ENCODE measurements around the gene ARAP1. TPM values are rescaled to one million over a fixed set of nuclear protein-coding genes. Genes with fewer than 3 reads are reported as not detected.

The ARAP1 gene
- total RNA-seq, 4 donors from 2014 or later, result 90.3 to 146 (median 122) TPM

DNA sequence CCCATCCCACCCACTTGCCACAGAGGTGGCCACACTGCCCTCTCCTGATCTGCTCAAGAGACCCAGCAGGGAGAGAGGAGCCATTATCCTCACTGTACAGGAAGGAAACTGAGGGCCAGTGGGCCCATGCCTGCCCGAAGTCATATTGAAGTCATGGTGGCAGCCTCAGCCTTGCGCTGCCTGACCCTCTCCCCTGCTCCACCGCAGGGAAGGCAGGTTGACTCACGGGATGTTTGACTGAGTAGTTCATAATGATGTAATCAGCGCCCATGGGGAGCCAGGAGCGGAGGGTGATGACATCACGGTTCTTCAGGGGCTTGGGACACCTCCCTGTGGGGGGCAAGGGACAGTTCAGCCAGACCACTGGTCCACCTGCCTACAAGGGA, 6.1 kb upstream of the ARAP1 start:
- 93 to 97% methylated on average over 7 of the region's 7 CpGs for WGBS, 2 donors

DNA sequence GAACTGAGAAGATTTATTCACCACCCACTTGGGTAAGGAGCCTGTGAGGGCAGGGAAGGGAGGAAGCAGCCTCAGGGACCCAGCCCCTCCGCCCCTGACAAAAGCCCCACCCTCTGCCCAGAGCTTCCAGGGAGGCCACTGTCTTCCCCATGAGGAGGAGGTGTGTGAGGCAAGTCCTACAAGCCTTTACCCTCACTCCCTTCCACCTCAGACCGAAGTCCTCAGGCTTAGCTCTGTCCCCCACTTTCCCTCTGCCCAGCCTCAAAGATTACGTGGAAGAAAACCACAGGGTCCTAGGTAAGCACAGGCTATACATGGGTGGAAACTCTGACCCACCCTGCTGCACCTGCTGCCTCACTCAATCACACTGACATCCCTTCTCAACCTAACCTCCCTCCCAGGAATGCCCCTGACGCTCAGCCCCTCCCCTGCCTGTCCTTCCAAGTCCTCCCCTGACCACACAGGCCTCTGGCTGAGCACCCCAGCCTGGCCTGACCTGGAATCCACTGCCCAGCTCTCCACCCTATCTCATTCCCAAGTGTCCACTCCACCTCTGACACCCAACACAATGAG, 3.6 kb upstream of the ARAP1 start:
- Histone ChIP-seq H3K4me1 (peaks cover 21 to 39% of the 10 kb centered on the region in 2 donors), H3K9me3 (no peaks in the 10 kb centered on the region), H3K4me3 (replicated peaks in 1 of 3) (no peak overlapping the region), H3K36me3 (no peaks in the 10 kb centered on the region), H3K27ac (no peak overlapping the region), H3K27me3 (no peaks in the 10 kb centered on the region)
- WGBS, 2 donors, result 87 to 98% methylated on average over 4 of the region's 4 CpGs
- TF ChIP-seq, protein P1, sequence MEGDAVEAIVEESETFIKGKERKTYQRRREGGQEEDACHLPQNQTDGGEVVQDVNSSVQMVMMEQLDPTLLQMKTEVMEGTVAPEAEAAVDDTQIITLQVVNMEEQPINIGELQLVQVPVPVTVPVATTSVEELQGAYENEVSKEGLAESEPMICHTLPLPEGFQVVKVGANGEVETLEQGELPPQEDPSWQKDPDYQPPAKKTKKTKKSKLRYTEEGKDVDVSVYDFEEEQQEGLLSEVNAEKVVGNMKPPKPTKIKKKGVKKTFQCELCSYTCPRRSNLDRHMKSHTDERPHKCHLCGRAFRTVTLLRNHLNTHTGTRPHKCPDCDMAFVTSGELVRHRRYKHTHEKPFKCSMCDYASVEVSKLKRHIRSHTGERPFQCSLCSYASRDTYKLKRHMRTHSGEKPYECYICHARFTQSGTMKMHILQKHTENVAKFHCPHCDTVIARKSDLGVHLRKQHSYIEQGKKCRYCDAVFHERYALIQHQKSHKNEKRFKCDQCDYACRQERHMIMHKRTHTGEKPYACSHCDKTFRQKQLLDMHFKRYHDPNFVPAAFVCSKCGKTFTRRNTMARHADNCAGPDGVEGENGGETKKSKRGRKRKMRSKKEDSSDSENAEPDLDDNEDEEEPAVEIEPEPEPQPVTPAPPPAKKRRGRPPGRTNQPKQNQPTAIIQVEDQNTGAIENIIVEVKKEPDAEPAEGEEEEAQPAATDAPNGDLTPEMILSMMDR (IDR thresholded peaks at IDR 0.05), result no peak
- no peak for TF ChIP-seq POLR2A (IDR thresholded peaks at IDR 0.05)
- DNase-seq, result no peak
- intact Hi-C loops (cut with DNase I), result no loop called here

More for the DNA sequence above, 6.1 kb upstream of the ARAP1 start:
- Histone ChIP-seq H3K9me3 (no peaks in the 10 kb centered on the region), H3K4me1 (peaks cover 6 to 32% of the 10 kb centered on the region in 2 donors), H3K36me3 (no peaks in the 10 kb centered on the region), H3K27ac (peak overlapping the region; percentile 1 to 73 (median 63)), H3K27me3 (no peaks in the 10 kb centered on the region), H3K4me3 (replicated peaks in 1 of 3) (no peak overlapping the region)
- DNase-seq, result no peak
- TF ChIP-seq, protein P1 (IDR thresholded peaks at IDR 0.05), result no peak
- no peak for TF ChIP-seq POLR2A (IDR thresholded peaks at IDR 0.05)
- intact Hi-C loops (cut with DNase I), result no loop called here

DNA sequence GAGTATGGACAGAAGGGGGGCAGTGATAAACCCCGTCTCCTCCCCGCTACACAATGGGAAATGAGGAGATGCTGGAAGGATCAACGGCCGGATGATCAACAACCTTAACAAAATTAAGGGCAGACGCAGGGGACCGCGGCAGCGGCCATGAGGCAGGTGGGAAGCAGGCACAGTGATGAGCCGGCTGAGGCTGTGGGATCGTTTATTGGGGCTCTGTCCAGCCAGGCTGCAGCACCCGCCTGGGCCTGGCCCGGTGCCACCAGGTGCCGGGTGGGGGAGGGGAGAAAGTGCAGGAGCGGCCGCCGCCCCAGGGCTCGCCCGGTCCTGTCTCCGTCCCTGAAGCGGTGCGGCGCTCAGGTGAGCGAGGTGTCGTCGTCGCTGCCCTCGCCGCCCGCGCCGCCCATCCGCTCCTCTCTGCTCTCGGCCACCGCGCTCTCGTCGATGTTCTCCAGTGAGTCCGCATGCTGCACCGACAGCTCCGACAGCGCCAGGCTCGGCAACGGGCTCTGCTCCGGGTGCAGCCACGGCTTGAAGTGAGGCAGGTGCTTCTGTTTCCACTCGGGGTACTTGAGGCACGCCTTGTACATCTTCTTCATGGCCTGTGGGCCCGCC, 2.4 kb upstream of the ARAP1 start:
- no peaks in the 10 kb centered on the region for H3K9me3 ChIP-seq
- H3K27me3 ChIP-seq, result no peaks in the 10 kb centered on the region
- H3K4me3 ChIP-seq (replicated peaks in 1 of 3), result no peak overlapping the region
- no peak for TF ChIP-seq POLR2A (IDR thresholded peaks at IDR 0.05)
- TF ChIP-seq, protein P1 (IDR thresholded peaks at IDR 0.05), result no peak
- H3K27ac ChIP-seq, result no peak overlapping the region
- no peaks in the 10 kb centered on the region for H3K36me3 ChIP-seq
- DNase-seq, result no peak
- intact Hi-C loops (cut with DNase I), result no loop called here
- H3K4me1 ChIP-seq, result peaks cover 32 to 43% of the 10 kb centered on the region in 2 donors
- 84 to 86% methylated on average over 47 to 48 of the region's 48 CpGs for WGBS, 2 donors

DNA sequence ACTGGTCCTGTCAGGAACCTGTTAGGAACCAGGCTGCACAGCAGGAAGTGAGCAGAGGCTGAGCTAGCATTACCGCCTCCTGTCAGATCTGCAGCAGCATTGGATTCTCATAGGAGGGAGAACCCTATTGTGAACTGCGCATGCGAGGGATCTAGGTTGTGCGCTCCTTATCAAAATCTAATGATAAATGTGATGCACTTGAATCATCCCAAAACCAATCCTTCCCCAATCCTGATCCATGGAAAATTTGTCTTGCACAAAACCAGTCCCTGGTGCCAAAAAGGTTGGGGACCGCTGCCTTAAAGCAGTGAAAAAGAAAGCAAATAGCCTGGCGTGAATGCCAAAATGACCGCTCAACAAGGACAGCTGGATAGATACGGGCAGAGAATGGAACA, 1.9 kb upstream of the ARAP1 start:
- Histone ChIP-seq H3K27me3 (no peaks in the 10 kb centered on the region), H3K27ac (no peak overlapping the region), H3K36me3 (no peaks in the 10 kb centered on the region), H3K9me3 (no peaks in the 10 kb centered on the region), H3K4me1 (peaks cover 30 to 43% of the 10 kb centered on the region in 2 donors), H3K4me3 (replicated peaks in 1 of 3) (no peak overlapping the region)
- intact Hi-C loops (cut with DNase I), result no loop called here
- TF ChIP-seq, protein P1 (IDR thresholded peaks at IDR 0.05), result no peak
- no peak for TF ChIP-seq POLR2A (IDR thresholded peaks at IDR 0.05)
- WGBS, 2 donors, result 95 to 97% methylated on average over 8 of the region's 8 CpGs
- no peak for DNase-seq

DNA sequence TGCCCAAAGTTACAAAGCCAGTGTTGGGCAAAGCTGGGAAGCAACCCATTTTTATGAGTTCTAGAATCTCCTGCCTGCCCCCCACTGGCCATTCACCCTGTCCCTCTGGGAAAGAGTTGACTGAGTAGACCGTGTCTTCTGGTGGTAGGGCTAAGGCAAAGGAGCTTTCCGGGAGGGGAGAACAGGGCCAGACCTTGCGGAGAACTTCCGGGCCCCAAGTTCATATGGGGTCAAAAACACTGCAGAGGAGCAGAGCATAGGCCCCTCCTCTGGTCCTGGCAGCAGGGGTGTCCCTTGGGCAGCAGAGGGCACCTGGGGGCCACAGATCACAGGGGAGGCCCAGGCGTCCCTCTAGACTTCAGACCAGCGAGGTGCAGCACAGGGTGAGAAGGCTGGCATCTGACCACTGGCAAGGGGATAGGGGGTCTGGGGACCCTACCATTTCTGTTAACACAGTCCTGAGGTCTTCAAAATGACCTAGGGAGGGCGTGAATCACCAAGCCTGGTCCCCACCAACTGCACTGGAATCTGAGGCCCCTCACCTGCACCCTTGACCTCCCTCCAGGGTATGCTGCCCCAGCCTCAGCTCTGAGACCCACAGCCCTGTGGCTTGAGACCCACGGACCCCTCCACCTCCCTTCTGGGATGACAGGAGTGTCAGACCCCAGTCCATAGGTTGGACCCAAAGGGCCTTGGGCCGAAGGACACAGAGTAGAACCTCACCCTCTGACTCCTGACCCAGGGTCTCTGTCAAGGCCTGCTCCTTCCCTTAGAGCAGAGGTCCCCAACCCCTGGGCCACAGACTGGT, 1.3 kb upstream of the ARAP1 start:
- TF ChIP-seq POLR2A (IDR thresholded peaks at IDR 0.05), result no peak
- TF ChIP-seq, protein P1 (IDR thresholded peaks at IDR 0.05), result no peak
- Histone ChIP-seq H3K4me3 (replicated peaks in 1 of 3) (no peak overlapping the region), H3K27ac (peak overlapping the region in 1 of 3 donors; percentile 2), H3K4me1 (peaks cover 26 to 43% of the 10 kb centered on the region in 2 donors), H3K27me3 (no peaks in the 10 kb centered on the region), H3K9me3 (no peaks in the 10 kb centered on the region), H3K36me3 (no peaks in the 10 kb centered on the region)
- no peak for DNase-seq
- intact Hi-C loops (cut with DNase I), result no loop called here
- 93 to 97% methylated on average over 4 to 9 of the region's 9 CpGs for WGBS, 2 donors
